H9 (cell line): Measurements from ENCODE around the gene EFCAB12. TPM values are rescaled to one million over a fixed set of nuclear protein-coding genes. Genes with fewer than 3 reads are reported as not detected.
"Not testable (repeated sequence)": the region's sequence is repeated elsewhere in the genome, so short reads cannot be mapped to it uniquely, and the experiment has no call there.

ENCODE experiments used
- DNase-seq: peaks from one replicate; pipeline ENCODE4 v3.0.0-alpha.2; 2017
- H2AFZ ChIP-seq: one replicate; pipeline ENCODE4 v1.6.1; 2013; ENCODE audit warnings: mild to moderate bottlenecking, low read length, control low read depth, moderate library complexity
- H2AK5ac ChIP-seq: 2 replicates; pipeline ENCODE4 v1.6.1; 2013; ENCODE audit warnings: low read length, control low read depth, mixed read lengths; ENCODE audit not compliant: insufficient read length
- H2BK120ac ChIP-seq: one replicate; pipeline ENCODE4 v1.6.1; 2013; ENCODE audit warnings: low read depth, mild to moderate bottlenecking, low read length, control low read depth, inconsistent platforms; ENCODE audit not compliant: poor library complexity, severe bottlenecking
- H2BK12ac ChIP-seq: 2 replicates; pipeline ENCODE4 v1.6.1; 2013; ENCODE audit warnings: low read length, control low read depth, mixed read lengths, low read depth; ENCODE audit not compliant: insufficient read length
- H2BK15ac ChIP-seq: 2 replicates; pipeline ENCODE4 v1.6.1; 2013; ENCODE audit warnings: low read depth, low read length, control low read depth
- H2BK20ac ChIP-seq: one replicate; pipeline ENCODE4 v1.6.1; 2013; ENCODE audit warnings: low read depth, mild to moderate bottlenecking, low read length, control low read depth, inconsistent platforms; ENCODE audit not compliant: poor library complexity, severe bottlenecking
- H2BK5ac ChIP-seq: 2 replicates; pipeline ENCODE4 v1.6.1; 2013; ENCODE audit warnings: low read length, control low read depth, mixed read lengths; ENCODE audit not compliant: insufficient read length
- H3K14ac ChIP-seq: 2 replicates; pipeline ENCODE4 v1.6.1; 2013; ENCODE audit warnings: low read length, control low read depth; ENCODE audit not compliant: insufficient read depth
- H3K18ac ChIP-seq: 2 replicates; pipeline ENCODE4 v1.6.1; 2013; ENCODE audit warnings: low read depth, mild to moderate bottlenecking, mixed read lengths, low read length, control low read depth; ENCODE audit not compliant: insufficient read length
- H3K23ac ChIP-seq: 2 replicates; pipeline ENCODE4 v1.6.1; 2013; ENCODE audit warnings: low read length, control low read depth, mixed read lengths, low read depth; ENCODE audit not compliant: insufficient read length
- H3K23me2 ChIP-seq: 2 replicates; pipeline ENCODE4 v1.6.1; 2013; ENCODE audit warnings: low read depth, mild to moderate bottlenecking, mixed read lengths, low read length, control low read depth; ENCODE audit not compliant: insufficient read length, poor library complexity, severe bottlenecking
- H3K27ac ChIP-seq: 2 replicates; pipeline ENCODE4 v1.5.1; 2013; ENCODE audit warnings: low read length, control low read depth, mixed read lengths, low read depth; ENCODE audit not compliant: insufficient read length
- H3K27me3 ChIP-seq: 2 replicates; pipeline ENCODE4 v1.6.1; 2013; ENCODE audit warnings: low read length, control low read depth, inconsistent platforms; ENCODE audit not compliant: insufficient read depth
- H3K4ac ChIP-seq: 2 replicates; pipeline ENCODE4 v1.6.1; 2013; ENCODE audit warnings: low read depth, mild to moderate bottlenecking, control low read depth, inconsistent platforms, low read length, moderate library complexity
- H3K4me1 ChIP-seq: 2 replicates; pipeline ENCODE4 v1.6.1; 2013; ENCODE audit warnings: low read length, control low read depth, inconsistent platforms; ENCODE audit not compliant: insufficient read depth
- H3K4me2 ChIP-seq: 2 replicates; pipeline ENCODE4 v1.6.1; 2013; ENCODE audit warnings: low read length, control low read depth, mixed read lengths; ENCODE audit not compliant: insufficient read length, insufficient read depth
- H3K56ac ChIP-seq: 2 replicates; pipeline ENCODE4 v1.6.1; 2013; ENCODE audit warnings: low read depth, mild to moderate bottlenecking, mixed read lengths, low read length, control low read depth; ENCODE audit not compliant: insufficient read length
- H3K79me1 ChIP-seq: 2 replicates; pipeline ENCODE4 v1.6.1; 2013; ENCODE audit warnings: low read depth, mild to moderate bottlenecking, moderate library complexity, low read length, control low read depth, inconsistent platforms; ENCODE audit not compliant: insufficient read depth, poor library complexity, severe bottlenecking
- H3K79me2 ChIP-seq: 2 replicates; pipeline ENCODE4 v1.6.1; 2013; ENCODE audit warnings: low read length, control low read depth, inconsistent platforms; ENCODE audit not compliant: insufficient read depth
- H3K9ac ChIP-seq: 2 replicates; pipeline ENCODE4 v1.6.1; 2013; ENCODE audit warnings: low read length, control low read depth, mixed read lengths; ENCODE audit not compliant: insufficient read length; ENCODE audit errors: extremely low read depth
- H3K9me3 ChIP-seq: one replicate; pipeline ENCODE4 v1.6.1; 2013; ENCODE audit warnings: low read depth, low read length, inconsistent platforms; ENCODE audit not compliant: control insufficient read depth
- H3T11ph ChIP-seq: one replicate; pipeline ENCODE4 v1.6.1; 2013; ENCODE audit warnings: mild to moderate bottlenecking, low read length, control low read depth, inconsistent platforms
- H4K20me1 ChIP-seq: one replicate; pipeline ENCODE4 v1.6.1; 2013; ENCODE audit not compliant: control insufficient read depth, insufficient read length, insufficient read depth
- H4K5ac ChIP-seq: 2 replicates; pipeline ENCODE4 v1.6.1; 2013; ENCODE audit warnings: low read depth, mild to moderate bottlenecking, mixed read lengths, low read length, control low read depth; ENCODE audit not compliant: insufficient read length
- H4K8ac ChIP-seq: replicated peaks from 2 replicates; pipeline ENCODE4 v1.6.1; 2013; ENCODE audit warnings: low read length, control low read depth, mixed read lengths, low read depth; ENCODE audit not compliant: insufficient read length
- H4K91ac ChIP-seq: 2 replicates; pipeline ENCODE4 v1.6.1; 2013; ENCODE audit warnings: low read depth, mild to moderate bottlenecking, moderate library complexity, mixed read lengths, low read length, control low read depth; ENCODE audit not compliant: insufficient read length
- H3K27ac Mint-ChIP-seq, 3 experiments: 2 replicates in 2 of 3; 3 replicates in 1 of 3; pipeline ENCODE4 v1.8.0; 2020 to 2021; ENCODE audit warnings: mixed read lengths in 3 of 3, mild to moderate bottlenecking in 1 of 3, moderate library complexity in 1 of 3
- H3K27me3 Mint-ChIP-seq: 2 replicates; pipeline ENCODE4 v1.8.0; 2021; ENCODE audit warnings: low read depth, mild to moderate bottlenecking, moderate library complexity, mixed read lengths
- H3K36me3 Mint-ChIP-seq, 3 experiments: 2 replicates in 2 of 3; 3 replicates in 1 of 3; pipeline ENCODE4 v1.8.0; 2020 to 2021; ENCODE audit warnings: low read depth in 3 of 3, mixed read lengths in 3 of 3; ENCODE audit not compliant: insufficient read depth in 1 of 3
- H3K4me1 Mint-ChIP-seq, 2 experiments: 2 replicates each; pipeline ENCODE4 v1.8.0; 2020; ENCODE audit warnings: mixed read lengths in 2 of 2
- H3K4me3 Mint-ChIP-seq, 2 experiments: 2 replicates in 1 of 2; 3 replicates in 1 of 2; pipeline ENCODE4 v1.8.0; 2020 to 2021; ENCODE audit warnings: mild to moderate bottlenecking in 2 of 2, mixed read lengths in 2 of 2, moderate library complexity in 1 of 2
- H3K9me3 Mint-ChIP-seq, 2 experiments: 2 replicates in 1 of 2; 3 replicates in 1 of 2; pipeline ENCODE4 v1.8.0; 2020; ENCODE audit warnings: mild to moderate bottlenecking in 2 of 2, mixed read lengths in 2 of 2, moderate library complexity in 1 of 2
- CTCF ChIP-seq: fragments of 200-600 bp; sonication (generic); conservative IDR thresholded peaks from 3 replicates; pipeline ENCODE4 v1.8.0; 2021; ENCODE audit warnings: antibody characterized with exemption, mild to moderate bottlenecking
- WGBS: extraction: QIAGEN DNeasy Blood & Tissue Kit; methylation state at CpG from one replicate; pipeline ENCODE4 v1.1.7; 2013; ENCODE audit warnings: missing lambda C conversion rate, low lambda C conversion rate, mixed read lengths; ENCODE audit not compliant: insufficient read length; ENCODE audit errors: extremely low coverage; 5-methylcytosine and 5-hydroxymethylcytosine counted together
- total RNA-seq: library from RNA; stranded (reverse); gene quantifications from 2 replicates; pipeline ENCODE4 v1.2.1, GENCODE V29; 2021

EFCAB12 gene
- total RNA-seq, 1 experiment from 2014 or later: 0.28 TPM

GRCh38 chr3:129413687-129414506 lies 14.5 kb downstream of the EFCAB12 start:
- Histone ChIP-seq H2BK120ac (no peak overlapping the region), H3K18ac (no peak overlapping the region), H3K9me3 (no peaks in the 10 kb centered on the region), H4K8ac (no peak overlapping the region), H3K4me2 (no peak overlapping the region), H3K27ac (no peak overlapping the region), H3K56ac (no peak overlapping the region), H2AK5ac (no peak overlapping the region), H3K79me1 (no peaks in the 10 kb centered on the region), H3T11ph (no peak overlapping the region), H2BK5ac (no peak overlapping the region), H4K5ac (no peak overlapping the region), H3K14ac (no peak overlapping the region), H3K23me2 (no peaks in the 10 kb centered on the region), H3K4me1 (no peaks in the 10 kb centered on the region), H2BK20ac (no peak overlapping the region), H3K9ac (no peak overlapping the region), H3K27me3 (0 out of 2 replicates have a peak, but pooled peaks cover 3% of the 10 kb centered on the region), H2BK15ac (no peak overlapping the region), H3K4ac (no peak overlapping the region), H4K20me1 (no peaks in the 10 kb centered on the region), H4K91ac (no peak overlapping the region), H2BK12ac (no peak overlapping the region), H2AFZ (no peak overlapping the region), H3K23ac (no peak overlapping the region), H3K79me2 (no peaks in the 10 kb centered on the region)
- H3K27me3 Mint-ChIP-seq: peaks cover 53% of the 10 kb centered on the region
- TF ChIP-seq CTCF: no peak
- H3K4me3 Mint-ChIP-seq: no peak overlapping the region
- peaks cover 12 to 14% of the 10 kb centered on the region in 2 experiments; a peak in 3 of 4 replicates for H3K4me1 Mint-ChIP-seq
- no peak for DNase-seq
- H3K9me3 Mint-ChIP-seq: no peaks in the 10 kb centered on the region
- H3K36me3 Mint-ChIP-seq: no peaks in the 10 kb centered on the region
- H3K27ac Mint-ChIP-seq: no peak overlapping the region; a peak in 1 of 7 replicates
- WGBS: no CpG with 5 or more reads among the region's 4 CpGs

- not testable (repeated sequence) for H3K79me2 ChIP-seq, H2BK15ac ChIP-seq, H4K20me1 ChIP-seq, H3K23ac ChIP-seq, H3K9ac ChIP-seq, H2BK120ac ChIP-seq, H3K27me3 ChIP-seq, H3K36me3 Mint-ChIP-seq, H2AFZ ChIP-seq, H2BK20ac ChIP-seq, H3K56ac ChIP-seq, H3K4me1 ChIP-seq, H3K9me3 Mint-ChIP-seq, H3K4me1 Mint-ChIP-seq, H3K9me3 ChIP-seq, DNase-seq, H4K91ac ChIP-seq, H3T11ph ChIP-seq, H3K4me2 ChIP-seq, H3K79me1 ChIP-seq, H3K18ac ChIP-seq, H2BK12ac ChIP-seq, H2BK5ac ChIP-seq, H3K27ac Mint-ChIP-seq, H3K14ac ChIP-seq, H3K27ac ChIP-seq, H3K23me2 ChIP-seq, H2AK5ac ChIP-seq, H3K4me3 Mint-ChIP-seq, H3K4ac ChIP-seq, H4K5ac ChIP-seq, H4K8ac ChIP-seq
- H3K27me3 Mint-ChIP-seq: peaks cover 50% of the 10 kb centered on the region
- no CpG with 5 or more reads among the region's 3 CpGs for WGBS
Measured at GRCh38 chr3:129413238-129413637, 15.2 kb downstream of the EFCAB12 start.
